ENCODE results near the gene RPRML. TPM values are rescaled to one million over a fixed set of nuclear protein-coding genes. Genes with fewer than 3 reads are reported as not detected.
"Not testable (repeated sequence)": the region's sequence is repeated elsewhere in the genome, so short reads cannot be mapped to it uniquely, and the experiment has no call there.

RPRML gene
- total and polyA plus RNA-seq, 7 donors: 0.32 to 1.4 (median 0.71) TPM; not detected in 4

- TF ChIP-seq EP300 (IDR thresholded peaks at IDR 0.05) (no peak), POLR2A (IDR thresholded peaks at IDR 0.05) (no peak), POLR2AphosphoS5 (IDR thresholded peaks at IDR 0.05) (no peak), CTCF (IDR thresholded peaks at IDR 0.05) (no peak)
- Histone ChIP-seq H3K4me1 (no peaks in the 10 kb centered on the region), H3K27me3 (peaks cover 0 to 14% (median 0%) of the 10 kb centered on the region in 3 donors), H3K36me3 (peaks cover 0 to 7% (median 0%) of the 10 kb centered on the region in 4 donors), H3K9me3 (no peaks in the 10 kb centered on the region), H3K27ac (no peak overlapping the region), H3K4me3 (no peak overlapping the region)
- DNase-seq: no peak
- intact Hi-C loops (cut with DNase I): no loop called here
- WGBS, 2 donors: 55 to 84% methylated on average over 8 of the region's 8 CpGs
Observed at GRCh38 chr17:46958041-46958591, 20.9 kb downstream of the RPRML start.

- WGBS, 2 donors: 76 to 88% methylated on average over 2 of the region's 4 CpGs
- H3K27ac ChIP-seq; DNase-seq; H3K9me3 ChIP-seq; intact Hi-C loops (cut with DNase I); H3K36me3 ChIP-seq; H3K4me3 ChIP-seq; H3K4me1 ChIP-seq: not testable (repeated sequence)
- peaks cover 0 to 17% (median 0%) of the 10 kb centered on the region in 3 donors for H3K27me3 ChIP-seq
Observed at GRCh38 chr17:46953191-46953590, 25.9 kb downstream of the RPRML start.

GRCh38 chr17:46952115-46952514, 26.9 kb downstream of the RPRML start:
- H3K27me3 ChIP-seq: peaks cover 0 to 16% (median 0%) of the 10 kb centered on the region in 3 donors
- peaks cover 0 to 6% (median 0%) of the 10 kb centered on the region in 4 donors for H3K4me1 ChIP-seq
- no peak overlapping the region for H3K27ac ChIP-seq
- TF ChIP-seq EP300 (IDR thresholded peaks at IDR 0.05): no peak
- no peak for TF ChIP-seq CTCF (IDR thresholded peaks at IDR 0.05)
- no peak for TF ChIP-seq POLR2AphosphoS5 (IDR thresholded peaks at IDR 0.05)
- TF ChIP-seq POLR2A (IDR thresholded peaks at IDR 0.05): no peak
- H3K36me3 ChIP-seq: no peaks in the 10 kb centered on the region
- H3K4me3 ChIP-seq: no peak overlapping the region
- no peaks in the 10 kb centered on the region for H3K9me3 ChIP-seq
- no peak for DNase-seq
- WGBS, 2 donors: 80 to 82% methylated on average over 9 of the region's 9 CpGs
- intact Hi-C loops (cut with DNase I): no loop called here

- Histone ChIP-seq H3K36me3 (no peaks in the 10 kb centered on the region), H3K27ac (no peak overlapping the region), H3K4me3 (no peak overlapping the region), H3K4me1 (peaks cover 0 to 6% (median 0%) of the 10 kb centered on the region in 4 donors), H3K9me3 (no peaks in the 10 kb centered on the region), H3K27me3 (peaks cover 0 to 11% (median 0%) of the 10 kb centered on the region in 3 donors)
- TF ChIP-seq POLR2AphosphoS5 (IDR thresholded peaks at IDR 0.05) (no peak), CTCF (IDR thresholded peaks at IDR 0.05) (no peak), POLR2A (IDR thresholded peaks at IDR 0.05) (no peak), EP300 (IDR thresholded peaks at IDR 0.05) (no peak)
- DNase-seq: no peak
- WGBS, 2 donors: 22 to 26% methylated on average over 5 of the region's 5 CpGs
- intact Hi-C loops (cut with DNase I): no loop called here
Observed at GRCh38 chr17:46951706-46952105, 27.3 kb downstream of the RPRML start.

- Histone ChIP-seq H3K27me3 (peaks cover 0 to 8% (median 0%) of the 10 kb centered on the region in 3 donors), H3K4me1 (peaks cover 0 to 6% (median 0%) of the 10 kb centered on the region in 4 donors), H3K27ac (no peak overlapping the region), H3K9me3 (no peaks in the 10 kb centered on the region), H3K36me3 (no peaks in the 10 kb centered on the region), H3K4me3 (no peak overlapping the region)
- WGBS, 2 donors: 54 to 69% methylated on average over 16 of the region's 16 CpGs
- DNase-seq: no peak
- intact Hi-C loops (cut with DNase I): no loop called here
- TF ChIP-seq CTCF (IDR thresholded peaks at IDR 0.05) (no peak), POLR2A (IDR thresholded peaks at IDR 0.05) (no peak)
Observed at GRCh38 chr17:46950997-46951621, 27.9 kb downstream of the RPRML start.
